Measurements from ENCODE around the gene GRHL3.

Gene GRHL3

DNA sequence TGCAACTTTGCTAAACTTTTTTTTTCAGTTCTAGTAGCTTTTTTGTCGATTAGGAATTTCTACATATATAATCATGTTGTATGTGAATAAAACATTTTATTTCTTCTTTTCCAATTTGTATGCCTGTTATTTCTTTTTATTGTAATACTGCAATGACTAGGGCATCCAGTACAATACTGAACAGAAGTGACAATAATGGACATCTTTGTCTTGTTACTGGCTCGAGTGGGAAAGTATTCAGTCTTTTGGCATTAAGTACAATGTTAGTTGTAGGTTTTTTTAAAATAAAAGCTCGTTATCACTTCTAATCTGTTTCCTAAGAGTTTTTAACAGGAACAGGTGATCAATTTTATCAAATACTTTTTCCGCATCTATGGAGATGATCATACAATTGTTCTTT is 84.6 kb downstream of the GRHL3 start:
- DNase-seq = peak in 1 of 2 donors; percentile 75

All from hippocampal formation (tissue), 2 donors.